HepG2 (cell line): ENCODE data around the gene TCF23. TPM values are rescaled to one million over a fixed set of nuclear protein-coding genes. Genes with fewer than 3 reads are reported as not detected.

Experiments
- ASH2L ChIP-seq: fragments of 300-600, 200-600 bp; sonication (generic); IDR thresholded peaks from 2 replicates; pipeline ENCODE4 v1.7.0; 2017; ENCODE audit warnings: low read depth, mild to moderate bottlenecking, moderate library complexity, mixed read lengths, low read length; ENCODE audit not compliant: insufficient read length
- CBX5 ChIP-seq: sonication (generic); formaldehyde crosslinking; IDR thresholded peaks from 2 replicates; pipeline ENCODE4 v1.4.0; 2020; ENCODE audit warnings: missing genetic modification reagents, borderline replicate concordance
- CENPX ChIP-seq: sonication (generic); formaldehyde crosslinking; IDR thresholded peaks from 2 replicates; pipeline ENCODE4 v1.9.0; 2021; ENCODE audit warnings: mild to moderate bottlenecking, missing genetic modification reagents, moderate library complexity
- JUND ChIP-seq: sonication (generic); formaldehyde crosslinking; IDR thresholded peaks from 2 replicates; pipeline ENCODE4 v1.8.0; 2022; ENCODE audit warnings: mild to moderate bottlenecking, missing genetic modification reagents
- RBAK ChIP-seq: sonication (generic); formaldehyde crosslinking; IDR thresholded peaks from 2 replicates; pipeline ENCODE4 v1.5.1; 2020; ENCODE audit warnings: mild to moderate bottlenecking, missing genetic modification reagents
- RFXAP ChIP-seq: sonication (generic); formaldehyde crosslinking; IDR thresholded peaks from 2 replicates; pipeline ENCODE4 v1.4.0; 2020; ENCODE audit warnings: missing genetic modification reagents, borderline replicate concordance
- SSRP1 ChIP-seq: IDR thresholded peaks from 2 replicates; pipeline ENCODE4 v1.6.1; 2016; ENCODE audit warnings: control low read depth
- ZNF10 ChIP-seq: sonication (generic); formaldehyde crosslinking; IDR thresholded peaks from 2 replicates; pipeline ENCODE4 v1.4.0; 2020; ENCODE audit warnings: mild to moderate bottlenecking, low read depth, missing genetic modification reagents, borderline replicate concordance
- ZNF274 ChIP-seq: sonication (generic); formaldehyde crosslinking; IDR thresholded peaks from 2 replicates; pipeline ENCODE4 v1.5.1; 2020; ENCODE audit warnings: mild to moderate bottlenecking, missing genetic modification reagents
- ZNF619 ChIP-seq: sonication (generic); formaldehyde crosslinking; IDR thresholded peaks from 2 replicates; pipeline ENCODE4 v1.4.0; 2020; ENCODE audit warnings: mild to moderate bottlenecking, missing genetic modification reagents
- polyA plus RNA-seq, 8 experiments: library from polyadenylated mRNA; depleted of rRNA in 3 of 8; stranded (reverse) in 7 of 8; unstranded in 1 of 8; fragments of >200 nt; fragmentation: Illumina TruSeq in 4 of 8; extraction: Trizol in 4 of 8; gene quantifications; 2 replicates each; pipeline versions ENCODE4 v1.2.1 to v1.2.3, GENCODE V29; 2011 to 2016; ENCODE audit warnings: low read depth in 4 of 8, missing spikeins in 1 of 8, mixed read lengths in 1 of 8; ENCODE audit not compliant: insufficient read depth in 1 of 8
- total RNA-seq, 5 experiments: library from RNA; depleted of rRNA; stranded (reverse); fragments of >200 nt; fragmentation: Illumina TruSeq; extraction: Trizol; gene quantifications; 2 replicates each; pipeline ENCODE4 v1.2.3, GENCODE V29; 2016; ENCODE audit warnings: low read depth in 1 of 5
- TF ChIP-seq, protein P1 (sequence below): sonication (generic); formaldehyde crosslinking; IDR thresholded peaks from 2 replicates; pipeline ENCODE4 v1.5.0; 2020; ENCODE audit warnings: mild to moderate bottlenecking, low read depth, missing genetic modification reagents, borderline replicate concordance
- TF ChIP-seq, protein P2 (sequence below): sonication (generic); formaldehyde crosslinking; conservative IDR thresholded peaks from 2 replicates; pipeline ENCODE4 v1.4.0; 2020; ENCODE audit warnings: missing genetic modification reagents
- TF ChIP-seq, protein P3 (sequence below): sonication (generic); formaldehyde crosslinking; IDR thresholded peaks from 2 replicates; pipeline ENCODE4 v1.5.0; 2020; ENCODE audit warnings: mild to moderate bottlenecking, missing genetic modification reagents, moderate library complexity
- TF ChIP-seq, protein P4 (sequence below): sonication (generic); formaldehyde crosslinking; IDR thresholded peaks from 2 replicates; pipeline ENCODE4 v1.5.0; 2020; ENCODE audit warnings: missing genetic modification reagents
- TF ChIP-seq, protein P5 (sequence below): sonication (generic); formaldehyde crosslinking; IDR thresholded peaks from 2 replicates; pipeline ENCODE4 v1.9.0; 2021; ENCODE audit warnings: missing genetic modification reagents, mild to moderate bottlenecking, borderline replicate concordance
- TF ChIP-seq, protein P6 (sequence below): sonication (generic); formaldehyde crosslinking; IDR thresholded peaks from 2 replicates; pipeline ENCODE4 v1.8.1; 2023; ENCODE audit warnings: mild to moderate bottlenecking, missing genetic modification reagents
- TF ChIP-seq, protein P7 (sequence below): IDR thresholded peaks from 2 replicates; pipeline ENCODE4 v1.6.1; 2016; ENCODE audit warnings: mild to moderate bottlenecking

TCF23 gene
- total and polyA plus RNA-seq, 2 of the 13 experiments (the other 11 are each of a cell fraction or from before 2014, with no cell fraction given), result 0.02 to 1.4 TPM

DNA sequence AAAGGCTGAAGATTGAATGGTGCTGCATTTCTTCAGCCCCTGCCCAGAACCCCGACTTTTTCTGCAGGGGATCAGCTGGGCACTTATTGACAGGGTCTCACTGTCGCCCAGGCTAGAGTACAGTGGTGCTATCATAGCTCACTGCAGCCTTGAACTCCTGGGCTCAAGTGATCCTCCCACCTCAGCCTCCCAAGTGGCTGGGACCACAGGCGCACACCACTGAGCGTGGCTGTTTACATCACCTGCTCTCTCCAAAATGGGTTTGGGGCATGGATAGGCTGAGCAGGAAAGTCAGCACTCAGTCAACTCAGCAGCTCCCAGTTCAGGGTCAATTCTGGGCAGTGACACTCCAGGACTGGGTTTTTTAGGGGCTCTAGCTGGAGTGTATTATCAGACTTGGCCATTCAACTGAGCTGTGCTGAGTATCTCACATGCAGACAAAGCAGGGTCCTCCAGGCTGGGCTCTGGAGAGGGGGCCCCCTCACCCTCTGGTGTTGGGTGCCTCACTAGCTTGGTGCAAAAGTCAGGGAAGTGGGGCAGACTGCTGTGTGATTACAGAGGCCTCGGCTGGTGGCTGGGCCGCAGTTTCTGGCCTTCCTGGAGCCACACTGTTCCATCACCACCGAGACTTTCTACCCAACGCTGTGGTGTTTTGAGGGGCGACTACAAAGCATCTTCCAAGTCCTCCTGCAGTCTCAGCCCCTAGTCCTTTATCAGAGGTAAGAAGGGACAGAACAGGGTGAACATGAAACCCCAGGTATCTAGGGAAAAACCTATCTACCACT lies 20.7 kb upstream of the TCF23 start (continued):
- TF ChIP-seq ZNF619 (peak; percentile 33; the same call in 1 of the 2 replicates), RFXAP (CRISPR knock-in tag) (no peak), ZNF10 (CRISPR knock-in tag) (no peak), SSRP1 (CRISPR knock-in tag) (0 out of 2 replicates have a peak, but pooled peaks have one; percentile 58), CBX5 (CRISPR knock-in tag) (no peak), RBAK (CRISPR knock-in tag) (no peak), ASH2L (no peak), JUND (0 out of 2 replicates have a peak, but pooled peaks have one; percentile 27), CENPX (CRISPR knock-in tag) (no peak), ZNF274 (CRISPR knock-in tag) (no peak)
- TF ChIP-seq, protein P1, sequence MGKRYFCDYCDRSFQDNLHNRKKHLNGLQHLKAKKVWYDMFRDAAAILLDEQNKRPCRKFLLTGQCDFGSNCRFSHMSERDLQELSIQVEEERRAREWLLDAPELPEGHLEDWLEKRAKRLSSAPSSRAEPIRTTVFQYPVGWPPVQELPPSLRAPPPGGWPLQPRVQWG, result no peak
- TF ChIP-seq, protein P2, sequence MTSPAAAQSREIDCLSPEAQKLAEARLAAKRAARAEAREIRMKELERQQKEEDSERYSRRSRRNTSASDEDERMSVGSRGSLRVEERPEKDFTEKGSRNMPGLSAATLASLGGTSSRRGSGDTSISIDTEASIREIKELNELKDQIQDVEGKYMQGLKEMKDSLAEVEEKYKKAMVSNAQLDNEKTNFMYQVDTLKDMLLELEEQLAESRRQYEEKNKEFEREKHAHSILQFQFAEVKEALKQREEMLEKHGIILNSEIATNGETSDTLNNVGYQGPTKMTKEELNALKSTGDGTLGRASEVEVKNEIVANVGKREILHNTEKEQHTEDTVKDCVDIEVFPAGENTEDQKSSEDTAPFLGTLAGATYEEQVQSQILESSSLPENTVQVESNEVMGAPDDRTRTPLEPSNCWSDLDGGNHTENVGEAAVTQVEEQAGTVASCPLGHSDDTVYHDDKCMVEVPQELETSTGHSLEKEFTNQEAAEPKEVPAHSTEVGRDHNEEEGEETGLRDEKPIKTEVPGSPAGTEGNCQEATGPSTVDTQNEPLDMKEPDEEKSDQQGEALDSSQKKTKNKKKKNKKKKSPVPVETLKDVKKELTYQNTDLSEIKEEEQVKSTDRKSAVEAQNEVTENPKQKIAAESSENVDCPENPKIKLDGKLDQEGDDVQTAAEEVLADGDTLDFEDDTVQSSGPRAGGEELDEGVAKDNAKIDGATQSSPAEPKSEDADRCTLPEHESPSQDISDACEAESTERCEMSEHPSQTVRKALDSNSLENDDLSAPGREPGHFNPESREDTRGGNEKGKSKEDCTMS, result no peak
- TF ChIP-seq, protein P3, sequence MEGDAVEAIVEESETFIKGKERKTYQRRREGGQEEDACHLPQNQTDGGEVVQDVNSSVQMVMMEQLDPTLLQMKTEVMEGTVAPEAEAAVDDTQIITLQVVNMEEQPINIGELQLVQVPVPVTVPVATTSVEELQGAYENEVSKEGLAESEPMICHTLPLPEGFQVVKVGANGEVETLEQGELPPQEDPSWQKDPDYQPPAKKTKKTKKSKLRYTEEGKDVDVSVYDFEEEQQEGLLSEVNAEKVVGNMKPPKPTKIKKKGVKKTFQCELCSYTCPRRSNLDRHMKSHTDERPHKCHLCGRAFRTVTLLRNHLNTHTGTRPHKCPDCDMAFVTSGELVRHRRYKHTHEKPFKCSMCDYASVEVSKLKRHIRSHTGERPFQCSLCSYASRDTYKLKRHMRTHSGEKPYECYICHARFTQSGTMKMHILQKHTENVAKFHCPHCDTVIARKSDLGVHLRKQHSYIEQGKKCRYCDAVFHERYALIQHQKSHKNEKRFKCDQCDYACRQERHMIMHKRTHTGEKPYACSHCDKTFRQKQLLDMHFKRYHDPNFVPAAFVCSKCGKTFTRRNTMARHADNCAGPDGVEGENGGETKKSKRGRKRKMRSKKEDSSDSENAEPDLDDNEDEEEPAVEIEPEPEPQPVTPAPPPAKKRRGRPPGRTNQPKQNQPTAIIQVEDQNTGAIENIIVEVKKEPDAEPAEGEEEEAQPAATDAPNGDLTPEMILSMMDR (CRISPR knock-in tag), result no peak
- TF ChIP-seq, protein P4, sequence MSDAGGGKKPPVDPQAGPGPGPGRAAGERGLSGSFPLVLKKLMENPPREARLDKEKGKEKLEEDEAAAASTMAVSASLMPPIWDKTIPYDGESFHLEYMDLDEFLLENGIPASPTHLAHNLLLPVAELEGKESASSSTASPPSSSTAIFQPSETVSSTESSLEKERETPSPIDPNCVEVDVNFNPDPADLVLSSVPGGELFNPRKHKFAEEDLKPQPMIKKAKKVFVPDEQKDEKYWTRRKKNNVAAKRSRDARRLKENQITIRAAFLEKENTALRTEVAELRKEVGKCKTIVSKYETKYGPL (CRISPR knock-in tag), result no peak
- TF ChIP-seq, protein P5, sequence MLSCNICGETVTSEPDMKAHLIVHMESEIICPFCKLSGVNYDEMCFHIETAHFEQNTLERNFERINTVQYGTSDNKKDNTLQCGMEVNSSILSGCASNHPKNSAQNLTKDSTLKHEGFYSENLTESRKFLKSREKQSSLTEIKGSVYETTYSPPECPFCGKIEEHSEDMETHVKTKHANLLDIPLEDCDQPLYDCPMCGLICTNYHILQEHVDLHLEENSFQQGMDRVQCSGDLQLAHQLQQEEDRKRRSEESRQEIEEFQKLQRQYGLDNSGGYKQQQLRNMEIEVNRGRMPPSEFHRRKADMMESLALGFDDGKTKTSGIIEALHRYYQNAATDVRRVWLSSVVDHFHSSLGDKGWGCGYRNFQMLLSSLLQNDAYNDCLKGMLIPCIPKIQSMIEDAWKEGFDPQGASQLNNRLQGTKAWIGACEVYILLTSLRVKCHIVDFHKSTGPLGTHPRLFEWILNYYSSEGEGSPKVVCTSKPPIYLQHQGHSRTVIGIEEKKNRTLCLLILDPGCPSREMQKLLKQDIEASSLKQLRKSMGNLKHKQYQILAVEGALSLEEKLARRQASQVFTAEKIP (CRISPR knock-in tag), result no peak
- TF ChIP-seq, protein P6, sequence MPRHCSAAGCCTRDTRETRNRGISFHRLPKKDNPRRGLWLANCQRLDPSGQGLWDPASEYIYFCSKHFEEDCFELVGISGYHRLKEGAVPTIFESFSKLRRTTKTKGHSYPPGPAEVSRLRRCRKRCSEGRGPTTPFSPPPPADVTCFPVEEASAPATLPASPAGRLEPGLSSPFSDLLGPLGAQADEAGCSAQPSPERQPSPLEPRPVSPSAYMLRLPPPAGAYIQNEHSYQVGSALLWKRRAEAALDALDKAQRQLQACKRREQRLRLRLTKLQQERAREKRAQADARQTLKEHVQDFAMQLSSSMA, result no peak
- TF ChIP-seq, protein P7, sequence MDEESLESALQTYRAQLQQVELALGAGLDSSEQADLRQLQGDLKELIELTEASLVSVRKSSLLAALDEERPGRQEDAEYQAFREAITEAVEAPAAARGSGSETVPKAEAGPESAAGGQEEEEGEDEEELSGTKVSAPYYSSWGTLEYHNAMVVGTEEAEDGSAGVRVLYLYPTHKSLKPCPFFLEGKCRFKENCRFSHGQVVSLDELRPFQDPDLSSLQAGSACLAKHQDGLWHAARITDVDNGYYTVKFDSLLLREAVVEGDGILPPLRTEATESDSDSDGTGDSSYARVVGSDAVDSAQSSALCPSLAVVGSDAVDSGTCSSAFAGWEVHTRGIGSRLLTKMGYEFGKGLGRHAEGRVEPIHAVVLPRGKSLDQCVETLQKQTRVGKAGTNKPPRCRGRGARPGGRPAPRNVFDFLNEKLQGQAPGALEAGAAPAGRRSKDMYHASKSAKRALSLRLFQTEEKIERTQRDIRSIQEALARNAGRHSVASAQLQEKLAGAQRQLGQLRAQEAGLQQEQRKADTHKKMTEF (CRISPR knock-in tag), result no peak
